Loucy (cell line): ENCODE data around the gene CENPK.
"Not testable (repeated sequence)": the region's sequence is repeated elsewhere in the genome, so short reads cannot be mapped to it uniquely, and the experiment has no call there.

Source experiments
- EZH2phosphoT487 ChIP-seq: fragments of 200-600 bp; IDR thresholded peaks from 2 replicates; pipeline ENCODE4 v1.6.1; 2018; ENCODE audit warnings: antibody characterized with exemption, mild to moderate bottlenecking, moderate library complexity, borderline replicate concordance
- TF ChIP-seq, protein P1 (sequence below): fragments of 200-600 bp; sonication (generic); conservative IDR thresholded peaks from 2 replicates; pipeline ENCODE4 v1.5.1; 2014; ENCODE audit warnings: mild to moderate bottlenecking, antibody characterized with exemption, low read length

DNA sequence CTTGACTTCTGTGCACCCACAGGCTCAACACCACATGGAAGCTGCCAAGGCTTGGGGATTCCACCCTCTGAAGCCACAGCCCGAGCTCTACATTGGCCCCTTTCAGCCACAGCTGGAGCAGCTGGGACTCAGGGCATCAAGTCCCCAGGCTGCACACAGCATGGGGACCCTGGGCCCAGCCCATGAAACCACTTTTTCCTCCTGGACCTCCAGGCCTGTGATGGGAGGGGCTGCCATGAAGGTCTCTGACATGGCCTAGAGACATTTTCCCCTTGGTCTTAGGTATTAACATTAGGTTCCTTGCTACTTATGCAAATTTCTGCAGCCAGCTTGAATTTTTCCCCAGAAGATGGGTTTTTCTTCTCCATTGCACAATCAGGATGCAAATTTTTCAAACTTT is 38.8 kb upstream of the CENPK start:
- TF ChIP-seq, protein P1, sequence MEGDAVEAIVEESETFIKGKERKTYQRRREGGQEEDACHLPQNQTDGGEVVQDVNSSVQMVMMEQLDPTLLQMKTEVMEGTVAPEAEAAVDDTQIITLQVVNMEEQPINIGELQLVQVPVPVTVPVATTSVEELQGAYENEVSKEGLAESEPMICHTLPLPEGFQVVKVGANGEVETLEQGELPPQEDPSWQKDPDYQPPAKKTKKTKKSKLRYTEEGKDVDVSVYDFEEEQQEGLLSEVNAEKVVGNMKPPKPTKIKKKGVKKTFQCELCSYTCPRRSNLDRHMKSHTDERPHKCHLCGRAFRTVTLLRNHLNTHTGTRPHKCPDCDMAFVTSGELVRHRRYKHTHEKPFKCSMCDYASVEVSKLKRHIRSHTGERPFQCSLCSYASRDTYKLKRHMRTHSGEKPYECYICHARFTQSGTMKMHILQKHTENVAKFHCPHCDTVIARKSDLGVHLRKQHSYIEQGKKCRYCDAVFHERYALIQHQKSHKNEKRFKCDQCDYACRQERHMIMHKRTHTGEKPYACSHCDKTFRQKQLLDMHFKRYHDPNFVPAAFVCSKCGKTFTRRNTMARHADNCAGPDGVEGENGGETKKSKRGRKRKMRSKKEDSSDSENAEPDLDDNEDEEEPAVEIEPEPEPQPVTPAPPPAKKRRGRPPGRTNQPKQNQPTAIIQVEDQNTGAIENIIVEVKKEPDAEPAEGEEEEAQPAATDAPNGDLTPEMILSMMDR: not testable (repeated sequence)
- TF ChIP-seq EZH2phosphoT487: not testable (repeated sequence)
